GM21367 (cell line): Measurements from ENCODE around the gene SETD6.

Experiments used
- ATAC-seq: cut with Tn5 transposase; IDR thresholded peaks from one replicate; pipeline ENCODE4 v1.9.1; 2021; ENCODE audit not compliant: unreplicated experiment

The SETD6 gene

DNA sequence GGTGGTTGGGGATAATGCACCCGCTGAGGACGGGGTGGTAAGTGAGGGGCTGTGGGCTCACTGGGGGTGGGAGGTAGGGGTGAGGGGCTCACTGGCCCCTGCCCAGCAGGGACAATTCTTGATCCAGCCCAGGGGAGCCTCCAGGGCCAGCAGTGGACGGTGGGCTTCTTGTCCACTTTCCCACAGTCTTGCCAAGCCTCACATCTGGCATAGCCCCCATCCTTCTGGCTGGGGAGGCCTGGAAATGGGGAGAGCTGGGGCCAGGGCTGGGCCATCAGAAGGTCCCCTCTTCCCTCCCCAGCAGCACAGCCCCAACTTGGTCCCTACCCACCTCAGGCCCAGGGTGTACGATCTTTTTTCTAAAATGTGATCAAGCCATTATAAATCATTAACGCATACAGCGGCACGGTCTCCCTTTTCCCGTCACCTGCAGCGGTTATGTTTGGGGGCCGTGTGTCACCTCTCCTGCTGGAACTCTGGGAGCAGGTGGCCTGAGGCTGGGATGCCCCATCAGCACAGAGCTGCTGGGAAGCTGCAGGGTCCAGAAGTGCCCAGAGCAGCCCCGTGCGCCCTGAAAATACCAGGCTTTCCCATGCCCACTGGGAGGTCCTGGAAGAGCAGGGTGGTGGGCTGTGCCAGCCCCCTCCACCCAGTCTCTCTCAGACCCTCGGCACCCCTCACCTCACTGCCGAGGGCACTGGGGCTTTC, 7.2 kb upstream of the SETD6 start:
- ATAC-seq, result no peak

- no peak for ATAC-seq
Observed at GRCh38 chr16:58508671-58509251, 6.6 kb upstream of the SETD6 start.

DNA sequence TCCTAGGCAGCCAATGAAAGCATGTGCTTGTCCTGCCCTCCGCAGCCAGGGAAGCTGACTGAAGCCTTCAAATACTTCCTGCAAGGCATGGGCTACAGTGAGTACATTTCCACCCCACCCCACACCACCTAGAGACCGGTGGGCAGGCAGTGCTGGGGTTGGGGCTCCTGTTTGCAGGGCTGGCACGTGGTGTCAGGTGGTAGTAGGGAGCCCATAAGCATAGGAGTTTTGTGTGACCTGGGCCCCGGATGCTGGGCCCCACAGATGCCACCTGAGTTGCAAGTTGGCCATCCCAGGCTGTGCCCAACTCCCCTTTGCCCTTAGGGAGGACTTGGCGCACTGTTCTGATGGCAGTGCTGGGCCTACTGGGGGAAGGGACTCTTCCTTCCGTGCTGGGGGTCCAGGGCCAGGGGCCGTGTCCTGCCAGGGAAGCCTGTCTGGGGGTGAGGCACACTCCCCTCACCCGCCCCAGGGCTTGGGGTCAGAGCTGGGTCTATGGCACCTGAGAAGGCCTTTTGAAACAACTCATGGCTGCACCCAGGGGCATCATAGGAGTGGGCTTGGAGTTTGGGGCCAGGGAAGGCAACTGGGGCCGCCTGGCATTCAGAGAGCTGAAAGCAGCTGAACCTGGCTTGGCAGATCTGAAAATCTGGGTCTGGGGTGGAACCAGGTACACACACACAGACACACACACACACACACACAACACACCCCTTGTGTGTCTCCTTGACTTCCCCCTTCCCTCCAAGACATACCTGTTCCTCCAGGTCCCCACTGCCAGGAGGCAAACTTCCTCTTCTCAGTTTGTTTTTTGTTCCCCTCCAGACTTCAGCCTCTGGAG, 5.8 kb upstream of the SETD6 start:
- ATAC-seq, result no peak

DNA sequence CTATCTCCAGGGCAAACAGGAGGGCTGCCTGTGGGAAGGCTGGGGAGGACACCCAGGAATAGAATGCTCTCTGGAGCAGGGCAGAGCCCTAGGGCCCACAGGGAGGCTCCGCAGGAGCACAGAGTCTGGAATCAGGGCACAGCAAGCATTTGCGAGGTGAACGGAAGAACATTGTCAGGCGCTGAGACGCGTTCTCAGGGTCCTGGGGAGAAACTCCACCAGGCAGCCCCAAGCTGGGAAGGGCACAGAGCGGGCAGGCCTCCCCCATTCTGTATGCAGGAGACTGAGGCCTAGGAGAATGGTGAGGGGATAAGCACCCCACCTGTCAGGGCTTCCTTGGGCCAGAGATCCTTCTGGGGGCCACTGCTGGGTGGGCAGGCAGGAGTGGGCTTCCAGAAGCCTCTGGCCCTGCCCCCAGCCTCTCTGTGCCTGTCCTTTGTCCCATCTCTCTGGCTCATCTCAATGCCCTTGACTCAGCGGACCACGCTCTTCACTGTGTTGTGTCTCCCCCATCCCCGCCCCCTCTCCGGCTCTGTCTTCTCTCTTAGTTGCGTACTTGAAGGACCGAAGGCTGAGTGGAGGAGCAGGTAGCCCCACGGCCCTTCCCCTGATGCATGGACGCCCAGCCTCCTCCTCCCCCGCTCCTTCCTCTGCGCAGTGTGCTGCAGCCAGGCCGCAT, 5.1 kb upstream of the SETD6 start:
- no peak for ATAC-seq

- ATAC-seq, result no peak
Observed at GRCh38 chr16:58510776-58511628, 4.3 kb upstream of the SETD6 start.

DNA sequence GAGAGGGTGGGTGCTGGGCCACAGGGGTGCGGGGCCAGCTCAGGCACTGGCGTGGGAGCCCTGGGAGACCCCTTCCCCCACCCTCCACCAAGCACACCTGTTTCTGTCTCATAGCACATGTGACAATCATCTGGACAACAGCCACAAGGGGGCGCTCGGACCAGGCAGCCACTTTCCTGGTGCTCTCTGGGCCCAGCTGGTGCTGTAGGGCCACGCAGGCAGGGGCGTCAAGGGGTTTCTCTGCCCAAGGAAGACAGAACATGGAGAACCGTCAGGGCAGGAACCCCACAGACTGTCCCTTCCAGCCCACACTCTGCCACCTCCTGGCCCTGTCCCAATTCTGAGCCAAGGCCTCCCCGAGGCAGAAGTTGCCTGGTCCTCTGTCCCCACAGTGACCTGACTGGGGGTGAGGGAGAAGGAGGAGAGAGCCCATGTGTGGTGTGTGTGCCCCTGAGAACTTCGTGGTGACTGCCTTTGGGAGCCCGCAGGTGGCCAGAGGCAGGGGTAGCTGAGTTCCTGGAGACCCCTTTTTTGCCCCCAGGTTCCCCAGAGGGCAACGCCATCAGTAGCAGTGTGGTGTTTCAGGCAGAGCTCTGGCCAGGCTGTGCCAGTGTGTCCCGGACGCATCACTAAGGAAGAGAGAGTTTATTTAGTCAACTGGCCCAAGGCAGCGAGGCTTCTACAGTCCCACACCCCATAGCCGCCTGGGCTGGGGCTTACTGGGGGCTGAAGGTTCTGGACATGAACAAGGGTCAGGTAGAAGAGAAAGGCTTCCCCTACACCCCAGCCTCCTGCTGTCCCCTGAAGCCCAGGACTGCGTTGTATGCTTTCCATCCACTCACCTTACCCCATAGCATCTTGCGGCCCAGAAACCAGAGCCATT, 3.1 kb upstream of the SETD6 start:
- ATAC-seq, result peak; percentile 34

- ATAC-seq, result no peak
Observed at GRCh38 chr16:58513874-58514273, 1.4 kb upstream of the SETD6 start.

GRCh38 chr16:58515871-58516767, 802 bp downstream of the SETD6 start:
- peak; percentile 35 for ATAC-seq

- ATAC-seq, result no peak
Observed at GRCh38 chr16:58516768-58517107, 1.4 kb downstream of the SETD6 start.

GRCh38 chr16:58518083-58518979, 3.0 kb downstream of the SETD6 start:
- ATAC-seq, result no peak

DNA sequence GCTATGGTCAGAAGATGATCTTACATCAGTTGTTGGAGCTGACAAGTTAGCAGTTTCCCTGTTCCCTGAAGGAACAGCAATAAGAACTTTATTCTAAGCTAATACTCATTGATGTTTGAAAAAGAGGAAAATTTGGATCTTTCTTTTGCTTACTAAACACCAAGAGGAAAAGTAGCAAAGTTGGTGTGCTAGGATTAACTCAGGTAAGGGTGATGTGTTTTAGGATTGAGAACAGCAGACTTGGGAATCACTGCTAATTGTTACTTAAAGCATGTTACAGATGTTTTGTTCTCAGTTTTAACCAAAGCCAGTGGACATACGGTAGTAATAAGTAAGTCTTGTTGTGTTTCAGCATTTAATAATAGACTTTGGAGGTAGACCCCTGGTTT, 3.7 kb downstream of the SETD6 start:
- no peak for ATAC-seq

- no peak for ATAC-seq
Observed at GRCh38 chr16:58519707-58520106, 4.4 kb downstream of the SETD6 start.

GRCh38 chr16:58530179-58530578, 14.9 kb downstream of the SETD6 start:
- ATAC-seq, result no peak

- ATAC-seq, result no peak
Observed at GRCh38 chr16:58532414-58532813, 17.1 kb downstream of the SETD6 start.

- ATAC-seq, result no peak
Observed at GRCh38 chr16:58533751-58534470, 18.6 kb downstream of the SETD6 start.

GRCh38 chr16:58535100-58535499, 19.8 kb downstream of the SETD6 start:
- no peak for ATAC-seq

DNA sequence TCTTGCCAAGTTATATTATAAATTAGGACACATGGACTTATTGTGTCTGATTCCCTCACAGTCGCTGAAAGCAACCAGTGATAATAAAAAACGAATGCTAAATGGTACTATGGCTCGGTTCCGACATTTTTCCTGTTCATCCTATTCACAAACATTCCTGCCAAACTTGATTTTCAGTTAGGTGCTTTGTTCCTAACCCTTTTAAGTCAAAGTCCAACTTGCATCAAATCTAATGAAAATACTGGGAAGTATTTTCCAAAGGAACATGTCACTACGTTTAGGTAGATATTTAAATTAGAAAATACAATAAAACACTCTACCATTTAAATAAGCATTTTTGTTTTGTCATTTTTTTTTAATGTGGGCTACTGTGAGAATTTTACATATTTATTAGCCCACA, 21.0 kb downstream of the SETD6 start:
- no peak for ATAC-seq
